ENCODE data around the gene C19orf67. TPM values are rescaled to one million over a fixed set of nuclear protein-coding genes. Genes with fewer than 3 reads are reported as not detected.

The C19orf67 gene
- total RNA-seq, 1 donor from 2014 or later = not detected

DNA sequence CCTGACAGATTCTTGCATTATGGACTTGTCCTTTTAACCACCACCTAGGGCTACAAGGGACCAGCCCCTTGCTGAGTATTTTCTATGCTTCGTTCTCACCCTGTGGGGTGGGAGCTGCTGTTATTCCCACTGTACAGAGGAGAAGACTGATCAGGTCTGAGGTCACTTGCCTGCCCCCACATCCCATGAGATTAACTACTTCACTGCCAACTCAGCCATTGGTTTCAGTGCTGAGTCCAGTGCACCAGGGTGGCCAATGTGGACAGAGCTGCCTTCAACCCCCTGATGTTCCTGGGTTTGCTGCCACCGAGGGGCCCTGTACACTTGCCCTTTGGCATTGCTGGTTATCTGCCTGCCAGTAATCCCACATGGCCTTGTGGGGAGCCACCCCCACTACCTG, 25.1 kb upstream of the C19orf67 start:
- DNase-seq (ENCODE audit: low spot score) = no peak

DNA sequence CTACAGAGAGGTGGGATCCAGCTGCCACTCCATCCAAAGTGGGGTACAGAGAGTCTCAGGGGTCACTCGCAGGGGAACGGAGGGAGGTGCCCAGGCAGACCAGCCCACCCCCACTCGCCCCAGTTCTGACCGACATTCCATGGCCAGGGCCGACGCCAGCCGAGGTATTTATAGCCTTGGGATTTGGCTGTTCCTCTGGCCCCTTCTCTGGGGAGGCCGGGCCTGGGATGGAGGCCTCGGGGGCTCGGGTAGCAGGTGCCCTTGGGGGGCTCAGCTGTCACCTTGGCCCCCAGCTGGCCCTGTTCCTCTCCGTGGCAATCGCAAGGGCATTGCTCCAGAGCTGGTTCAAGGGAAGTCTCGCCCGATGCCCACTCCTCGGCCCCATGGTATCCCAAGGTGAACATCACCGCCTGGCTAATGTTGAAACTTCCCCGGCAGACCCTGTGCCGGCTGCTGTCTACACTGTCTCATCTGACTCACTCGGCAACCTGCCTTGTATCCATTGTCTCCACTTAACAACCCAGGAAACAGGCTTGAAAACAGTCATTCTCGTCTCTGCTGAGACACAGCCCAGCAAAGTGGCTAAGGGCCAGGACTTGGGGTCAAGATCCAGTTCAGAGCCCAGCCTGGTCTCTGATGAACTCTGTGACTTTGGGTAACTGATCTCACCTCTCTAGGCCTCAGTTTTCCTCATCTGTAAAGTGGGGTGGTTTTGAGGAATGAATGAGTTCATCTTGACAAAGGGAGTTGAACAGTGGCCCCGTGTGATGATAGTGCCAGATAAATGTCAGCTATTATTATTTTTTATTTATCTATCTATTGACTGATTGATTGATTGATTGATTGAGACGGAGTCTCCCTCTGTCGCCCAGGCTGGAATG, 22.2 kb upstream of the C19orf67 start:
- no peak for DNase-seq (ENCODE audit: low spot score)

DNA sequence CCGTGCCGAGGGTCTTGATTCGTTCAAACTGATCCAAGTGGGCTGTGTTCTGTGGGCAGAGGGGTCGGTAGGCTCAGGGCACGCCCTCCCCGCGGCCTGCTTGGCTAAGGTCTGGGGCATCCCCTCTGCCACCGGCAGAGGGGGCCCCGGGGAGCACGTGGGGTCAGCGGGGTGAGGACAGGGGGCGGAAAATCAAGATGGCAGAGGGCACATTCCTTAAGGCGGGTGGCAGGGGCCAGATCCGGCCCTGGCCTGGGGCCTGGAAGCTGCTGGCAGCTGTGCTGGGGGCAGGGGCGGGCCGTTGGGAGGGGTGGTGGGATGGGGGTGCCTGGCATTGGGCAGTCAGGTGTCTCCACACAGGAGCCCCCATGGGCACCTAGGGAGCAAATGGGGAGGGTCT, 21.3 kb upstream of the C19orf67 start:
- no peak for DNase-seq (ENCODE audit: low spot score)

DNA sequence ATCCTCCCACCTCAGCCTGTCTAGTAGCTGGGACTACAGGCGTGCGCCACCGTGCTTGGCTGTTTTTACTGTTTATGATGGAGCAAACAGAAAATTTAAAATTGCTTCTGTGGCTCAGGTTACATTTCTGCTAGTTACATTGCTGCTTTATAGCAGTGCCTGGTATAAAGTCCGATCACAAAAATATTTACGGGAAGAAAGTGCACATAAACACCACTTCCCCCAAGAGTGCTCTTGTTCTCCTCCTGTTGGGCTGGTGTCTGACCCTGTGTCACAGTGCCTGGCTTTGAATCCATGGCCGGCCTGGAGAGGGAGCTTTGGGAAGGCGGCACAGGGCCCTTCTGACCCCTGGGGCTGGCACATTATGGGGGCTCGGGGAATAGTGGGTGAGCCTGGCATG, 20.1 kb upstream of the C19orf67 start:
- no peak for DNase-seq (ENCODE audit: low spot score)

DNA sequence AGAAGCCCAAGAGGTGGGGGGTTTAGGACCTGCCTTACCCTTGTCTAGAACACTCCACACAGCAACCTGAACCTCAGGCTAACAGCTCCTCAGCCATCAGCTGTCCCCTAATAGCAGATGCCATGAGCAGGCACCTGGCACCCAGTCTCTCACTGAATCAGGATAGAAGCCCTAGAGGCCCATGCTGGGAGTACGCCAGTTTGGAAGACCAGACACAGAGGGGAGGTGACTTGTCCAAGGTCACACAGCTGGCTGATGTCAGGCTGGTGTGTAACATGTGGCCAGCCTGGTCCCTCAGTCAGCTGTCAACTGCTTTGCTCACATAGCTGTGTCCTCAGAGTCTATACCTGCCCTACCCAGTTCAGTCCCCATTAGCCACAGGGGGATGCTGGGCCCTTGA, 17.7 kb upstream of the C19orf67 start:
- no peak for DNase-seq (ENCODE audit: low spot score)

DNA sequence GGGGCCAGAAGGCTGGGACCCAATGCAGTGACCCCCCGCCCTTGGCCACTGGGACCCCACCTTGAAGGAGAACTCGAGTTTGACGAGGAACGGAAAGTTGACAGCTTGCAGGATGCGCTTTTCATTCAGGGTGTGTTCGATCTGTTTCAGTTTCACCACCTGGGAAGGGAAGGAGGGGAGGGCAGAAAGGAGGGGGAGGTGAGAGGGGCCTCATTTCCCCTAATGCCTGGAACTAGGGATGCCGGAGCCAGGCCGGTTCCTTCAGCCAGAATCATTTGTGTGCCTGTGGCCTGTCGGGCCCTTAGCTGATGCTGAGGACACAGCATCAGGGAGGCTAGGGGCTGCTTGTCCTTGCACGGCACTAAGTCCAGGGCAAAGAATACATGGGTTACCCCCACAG, 17.2 kb upstream of the C19orf67 start:
- no peak for DNase-seq (ENCODE audit: low spot score)

DNA sequence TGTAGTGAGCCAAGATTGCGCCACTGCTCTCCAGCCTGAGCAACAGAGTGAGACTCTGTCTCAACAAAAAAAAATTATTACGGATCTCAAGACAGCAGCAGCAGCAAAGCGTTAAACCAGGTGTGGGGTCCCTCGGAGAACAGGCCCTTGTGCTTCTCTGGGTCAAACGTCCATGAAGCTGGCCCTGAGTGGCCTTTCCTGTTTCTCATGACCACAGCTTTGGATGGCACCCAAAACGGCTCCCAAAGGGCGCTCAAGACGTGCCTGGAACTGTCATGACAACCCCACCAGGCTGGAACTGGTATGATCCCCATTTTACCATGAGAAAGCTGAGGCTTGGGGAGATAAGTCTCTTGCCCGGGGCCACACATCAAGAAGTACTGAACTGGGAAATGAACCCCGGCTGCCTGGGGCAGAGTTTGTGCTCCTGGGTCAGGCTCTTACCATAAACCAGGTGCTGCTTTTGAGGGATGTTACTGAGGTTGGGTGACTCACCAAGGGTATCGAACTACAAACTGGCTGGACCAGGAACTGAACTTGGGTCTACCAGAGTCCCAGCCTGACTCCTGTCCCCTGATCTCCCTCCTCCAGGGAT, 16.6 kb upstream of the C19orf67 start:
- DNase-seq (ENCODE audit: low spot score) = no peak

DNA sequence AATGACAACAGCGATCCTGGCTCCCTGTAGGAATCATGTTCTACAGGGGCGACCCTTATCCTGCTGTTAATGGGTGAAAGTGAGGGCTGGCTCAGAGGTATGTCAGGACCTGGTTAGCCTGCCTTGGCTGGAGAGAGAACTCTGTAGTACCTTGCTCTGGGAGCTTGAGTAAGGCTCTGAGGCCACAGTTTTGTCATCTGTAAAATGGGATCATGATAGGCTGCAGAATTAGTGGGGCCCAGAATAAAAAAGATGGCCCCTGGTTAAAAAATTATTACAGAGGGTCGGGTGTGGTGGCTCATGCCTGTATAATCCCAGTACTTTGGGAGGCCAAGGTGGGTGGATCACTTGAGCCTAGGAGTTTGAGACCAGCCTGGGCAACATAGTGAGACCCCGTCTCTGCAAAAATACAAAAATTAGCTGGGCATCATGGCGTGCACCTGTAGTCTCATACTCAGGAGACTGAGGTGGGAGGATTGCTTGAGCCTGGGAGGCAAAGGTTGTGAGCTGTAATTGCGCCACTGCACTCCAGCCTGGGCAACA, 15.5 kb upstream of the C19orf67 start:
- no peak for DNase-seq (ENCODE audit: low spot score)

DNA sequence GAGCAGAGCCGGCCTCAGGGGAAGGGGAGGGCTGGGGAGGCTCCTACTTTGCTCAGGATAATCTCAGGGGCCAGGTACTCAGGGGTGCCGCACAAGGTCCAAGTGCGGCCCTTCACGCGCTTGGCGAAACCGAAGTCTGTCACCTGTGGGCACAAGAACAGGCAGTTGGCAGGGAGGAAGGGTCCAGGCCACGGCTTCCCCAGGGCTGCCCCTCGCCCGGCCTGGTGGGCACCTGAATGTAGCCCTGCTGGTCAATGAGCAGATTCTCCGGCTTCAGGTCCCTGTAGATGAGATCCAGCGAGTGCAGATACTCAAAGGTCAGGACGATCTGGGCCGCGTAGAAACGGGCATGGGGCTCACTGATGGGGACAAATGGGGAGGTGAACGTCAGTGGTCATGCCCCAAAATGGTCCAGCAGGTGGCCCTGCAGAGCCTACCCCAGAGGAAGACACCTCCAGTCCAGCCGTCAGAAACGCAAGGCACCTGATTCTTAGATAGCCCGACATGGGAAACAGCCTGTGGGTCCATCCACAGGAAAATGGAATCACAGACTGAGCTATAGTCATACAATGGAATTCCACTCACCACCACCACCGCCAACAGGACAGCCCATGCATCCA, 12.1 kb upstream of the C19orf67 start:
- no peak for DNase-seq (ENCODE audit: low spot score)

DNA sequence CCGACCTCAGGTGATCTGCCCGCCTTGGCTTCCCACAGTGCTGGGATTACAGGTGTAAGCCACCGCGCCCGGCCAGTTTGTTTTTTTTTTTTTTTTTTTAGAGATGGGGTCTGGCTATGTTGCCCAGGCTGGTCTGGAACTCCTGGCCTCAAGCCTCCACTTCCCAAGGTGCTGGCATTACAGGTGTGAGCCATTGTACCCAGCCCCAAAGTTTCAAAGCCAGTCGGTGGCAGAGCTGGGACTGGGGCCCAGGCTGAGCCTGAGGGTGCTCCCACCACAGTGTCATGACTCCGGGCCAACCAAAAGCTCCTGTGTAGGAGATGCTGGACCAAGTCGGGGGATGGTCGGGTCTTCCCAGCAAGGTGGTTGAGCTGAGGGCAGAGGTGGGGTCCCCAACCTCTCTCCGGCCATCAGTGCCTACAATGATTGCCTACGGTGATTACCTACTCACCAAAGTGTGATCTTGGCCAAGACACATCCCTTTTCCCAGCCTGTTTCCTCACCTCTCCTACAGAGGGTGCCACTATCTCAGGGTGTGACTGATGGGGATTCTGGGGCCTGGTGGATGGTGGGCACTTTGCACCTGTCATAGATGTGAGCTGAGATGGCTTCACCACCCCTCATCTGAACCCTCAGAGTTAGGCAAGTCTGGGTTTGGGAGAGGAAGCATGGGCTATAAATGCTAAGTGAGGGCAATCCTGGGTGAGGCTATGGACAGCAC, 10.8 kb upstream of the C19orf67 start:
- DNase-seq (ENCODE audit: low spot score) = no peak

DNA sequence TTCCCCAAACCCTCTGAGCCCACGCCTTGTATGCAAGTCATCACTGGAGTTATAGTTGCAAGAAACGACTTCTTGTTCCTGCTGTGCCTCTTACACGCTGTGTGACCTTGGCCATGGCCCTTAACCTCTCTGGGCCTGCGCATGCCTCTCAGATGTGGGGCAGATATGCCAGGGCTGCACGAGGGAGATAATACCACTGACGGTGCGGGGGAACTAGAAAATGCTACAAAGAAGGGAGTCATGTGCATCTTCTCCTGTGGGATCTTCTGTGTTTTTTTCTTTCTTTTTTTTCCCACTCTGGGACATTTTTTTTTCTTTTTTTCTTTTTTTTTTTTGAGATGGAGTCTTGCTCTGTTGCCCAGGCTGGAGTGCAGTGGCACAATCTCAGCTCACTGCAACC, 9.3 kb upstream of the C19orf67 start:
- DNase-seq (ENCODE audit: low spot score) = no peak

DNA sequence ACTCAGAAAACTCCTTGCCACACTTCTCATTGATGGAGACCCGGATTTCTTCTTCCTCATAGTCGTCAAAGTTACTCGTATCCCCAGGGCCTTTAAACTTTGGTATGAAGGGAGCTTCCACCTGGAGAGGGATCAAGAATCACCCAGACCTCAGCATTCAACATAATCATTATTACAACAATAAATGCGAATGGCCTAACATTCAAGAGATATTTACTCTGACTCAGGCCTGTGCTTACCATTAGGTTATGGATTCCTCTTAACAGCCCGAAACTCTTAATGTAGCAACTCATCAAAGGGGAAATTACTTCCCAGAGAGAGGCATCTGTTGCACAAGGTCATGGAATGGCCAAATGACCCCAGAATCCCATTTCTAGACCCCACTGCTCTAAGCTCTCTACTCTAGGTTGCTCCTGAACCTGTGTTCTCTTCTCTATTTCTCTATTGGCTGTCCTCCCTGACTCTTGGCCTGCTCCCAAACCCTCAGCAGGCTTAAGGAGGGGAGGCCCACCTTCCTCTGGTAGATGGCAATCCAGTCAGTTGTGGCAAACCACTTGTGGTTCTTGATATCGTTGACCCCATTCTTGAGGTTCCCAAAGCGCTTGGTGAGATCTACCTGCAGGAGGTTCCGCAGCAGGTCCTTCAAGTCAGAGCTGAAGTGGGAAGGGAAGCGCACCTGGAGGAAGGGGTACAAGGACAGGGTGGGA, 7.7 kb upstream of the C19orf67 start:
- DNase-seq (ENCODE audit: low spot score) = no peak

DNA sequence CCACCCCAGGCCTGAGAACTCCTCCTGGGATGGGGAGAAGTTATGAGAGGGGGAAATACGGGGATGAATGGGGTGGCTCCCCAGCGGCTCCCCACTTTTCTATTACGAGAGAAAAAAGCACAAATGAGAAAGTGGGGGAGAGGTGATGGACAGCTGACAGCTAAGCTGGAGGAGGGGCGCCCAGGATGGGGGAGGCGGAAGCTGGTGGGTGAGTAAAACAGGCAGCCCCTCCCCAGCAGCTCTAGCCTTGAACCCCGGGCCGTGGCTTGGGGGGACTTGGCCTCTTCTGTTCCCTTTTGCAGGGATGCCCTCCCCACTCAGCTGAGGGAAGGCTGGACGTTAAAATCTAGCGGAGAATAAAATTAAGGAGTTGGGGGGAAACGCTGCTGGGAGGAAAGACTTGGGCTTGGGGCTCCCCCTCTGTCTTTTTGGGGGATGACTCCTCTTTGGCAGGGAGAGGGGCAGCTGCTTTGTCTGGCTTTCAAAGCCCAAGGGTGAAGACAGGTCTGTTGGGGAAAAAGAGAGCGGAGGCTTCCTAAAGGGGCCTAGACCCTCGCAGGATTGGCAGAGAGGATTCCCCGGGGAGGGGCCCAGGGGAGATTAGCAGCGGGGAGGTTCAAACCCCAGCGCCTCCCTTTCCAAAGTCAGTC, 6.4 kb upstream of the C19orf67 start:
- DNase-seq (ENCODE audit: low spot score) = no peak

DNA sequence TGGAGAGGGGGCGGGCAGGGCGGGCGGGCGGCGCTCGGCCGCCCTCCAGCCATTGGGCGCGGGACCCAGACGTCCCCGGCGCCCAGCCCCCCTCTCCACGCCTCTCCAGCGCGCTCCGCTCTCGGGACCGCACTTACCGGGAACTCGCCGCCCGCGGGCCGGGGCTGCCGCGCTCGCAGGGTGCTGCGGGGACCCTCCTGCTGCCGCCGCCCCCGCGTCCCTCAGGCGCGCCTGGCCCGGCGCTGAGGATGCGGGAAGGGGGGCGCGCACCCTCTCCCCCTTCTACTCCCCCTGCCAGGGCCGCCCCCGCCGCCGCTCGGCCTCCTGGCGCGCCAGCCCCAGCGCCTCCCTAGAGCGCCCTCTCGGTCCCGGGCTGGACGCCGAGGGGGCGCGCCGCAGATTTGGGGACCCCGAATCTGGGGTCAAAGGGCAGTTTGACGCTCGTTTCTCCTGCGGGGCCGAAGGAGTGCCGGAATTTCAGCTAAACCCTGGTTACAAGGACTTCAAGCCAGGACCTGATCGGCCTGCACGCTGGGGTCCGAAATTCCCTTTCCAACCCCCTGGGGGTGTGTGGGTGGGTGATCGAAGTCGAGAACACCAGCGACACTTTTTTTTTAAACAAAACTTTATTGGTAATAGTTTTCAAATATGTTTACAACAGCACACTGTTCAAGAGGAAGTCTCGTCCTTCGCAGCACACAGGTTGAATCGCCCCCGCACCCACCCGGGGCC, 5.7 kb upstream of the C19orf67 start:
- DNase-seq (ENCODE audit: low spot score) = peak; percentile 81

DNA sequence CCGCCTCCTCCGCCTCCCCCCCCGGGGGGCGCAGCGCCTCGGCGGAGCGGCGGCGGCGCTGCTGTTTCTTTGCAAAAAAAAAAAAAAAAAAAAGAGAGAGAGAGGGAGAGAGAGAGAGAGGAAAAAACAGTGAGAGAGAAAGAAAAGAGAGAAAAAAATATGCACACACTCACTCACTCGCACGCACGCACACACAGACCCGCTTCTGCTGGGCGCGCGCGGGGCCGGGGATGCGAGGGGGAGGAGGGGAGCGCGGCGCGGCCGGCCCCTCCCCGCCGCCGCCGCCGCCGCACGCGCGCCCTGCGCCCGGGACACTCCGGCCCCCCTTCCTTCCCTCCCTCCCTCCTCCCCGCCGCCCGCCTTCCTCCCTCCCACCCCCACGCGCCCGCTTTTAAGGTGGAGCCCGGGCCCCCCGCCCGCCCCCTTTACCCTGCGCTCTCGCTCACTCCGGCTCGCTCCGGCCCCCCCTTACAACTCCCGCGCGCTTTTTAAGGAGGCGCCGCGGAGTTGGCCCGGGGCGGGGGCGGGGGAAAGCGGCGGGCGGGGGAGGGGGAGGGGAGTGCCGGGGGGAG, 5.0 kb upstream of the C19orf67 start, which contains the start of gene SAMD1:
TSS of gene SAMD1 (minus strand) at position 243 of the 572 bp plus-strand sequence.
- peak; percentile 90 for DNase-seq (ENCODE audit: low spot score)

DNA sequence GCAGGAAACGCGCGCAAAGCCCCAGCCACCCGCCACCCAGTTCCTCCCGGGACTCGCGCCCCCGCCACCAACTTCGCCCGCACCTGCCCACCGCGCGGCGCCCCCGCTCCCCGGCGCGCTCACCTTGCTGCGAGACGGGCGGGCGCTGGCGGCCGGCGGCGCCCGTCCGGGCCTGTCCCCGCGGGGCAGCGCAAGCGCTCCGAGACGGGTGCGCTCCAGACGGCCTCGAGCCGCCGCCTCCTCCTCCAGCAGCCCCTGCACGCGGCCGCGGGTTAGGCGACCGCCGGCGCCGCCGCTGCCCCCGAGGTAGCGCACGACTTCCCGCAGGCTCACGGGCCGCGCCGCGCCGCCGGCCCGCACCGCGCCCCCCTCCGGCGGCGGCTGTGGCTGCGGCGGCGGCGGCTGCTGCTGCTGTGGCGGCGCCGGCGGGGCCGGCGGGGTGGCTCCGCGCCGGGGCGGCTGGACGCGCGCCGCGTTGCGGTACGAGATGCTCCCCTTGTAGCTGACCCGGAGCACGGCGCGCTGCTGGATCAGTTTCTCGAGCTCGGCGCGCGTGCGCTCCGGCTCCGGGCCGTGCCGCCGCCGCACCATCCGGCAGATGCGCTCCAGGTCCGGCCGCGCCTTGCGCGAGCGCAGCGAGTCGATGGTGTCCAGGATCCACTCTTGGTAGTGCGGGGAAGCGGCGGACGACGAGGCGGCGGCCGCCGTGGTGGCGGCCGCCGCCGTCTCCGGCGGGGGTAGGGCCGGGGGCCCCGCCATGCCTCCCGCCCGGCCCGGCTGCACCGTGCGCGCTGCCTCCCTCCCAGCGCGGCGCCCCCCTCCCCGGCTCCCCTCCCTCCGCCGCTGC, 4.3 kb upstream of the C19orf67 start:
- DNase-seq (ENCODE audit: low spot score) = no peak

DNA sequence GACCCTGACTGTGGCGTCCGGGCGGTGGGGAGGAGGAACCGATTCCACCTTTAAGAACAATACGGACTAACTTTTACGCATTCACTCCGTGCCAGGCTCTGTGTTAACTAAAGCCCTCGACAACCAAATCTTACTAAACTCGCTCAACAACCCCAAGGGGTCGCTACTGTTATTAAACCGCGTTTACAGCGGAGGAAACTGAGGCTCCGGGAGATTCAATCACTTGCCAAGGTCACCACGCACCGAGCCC, 3.8 kb upstream of the C19orf67 start:
- DNase-seq (ENCODE audit: low spot score) = no peak

DNA sequence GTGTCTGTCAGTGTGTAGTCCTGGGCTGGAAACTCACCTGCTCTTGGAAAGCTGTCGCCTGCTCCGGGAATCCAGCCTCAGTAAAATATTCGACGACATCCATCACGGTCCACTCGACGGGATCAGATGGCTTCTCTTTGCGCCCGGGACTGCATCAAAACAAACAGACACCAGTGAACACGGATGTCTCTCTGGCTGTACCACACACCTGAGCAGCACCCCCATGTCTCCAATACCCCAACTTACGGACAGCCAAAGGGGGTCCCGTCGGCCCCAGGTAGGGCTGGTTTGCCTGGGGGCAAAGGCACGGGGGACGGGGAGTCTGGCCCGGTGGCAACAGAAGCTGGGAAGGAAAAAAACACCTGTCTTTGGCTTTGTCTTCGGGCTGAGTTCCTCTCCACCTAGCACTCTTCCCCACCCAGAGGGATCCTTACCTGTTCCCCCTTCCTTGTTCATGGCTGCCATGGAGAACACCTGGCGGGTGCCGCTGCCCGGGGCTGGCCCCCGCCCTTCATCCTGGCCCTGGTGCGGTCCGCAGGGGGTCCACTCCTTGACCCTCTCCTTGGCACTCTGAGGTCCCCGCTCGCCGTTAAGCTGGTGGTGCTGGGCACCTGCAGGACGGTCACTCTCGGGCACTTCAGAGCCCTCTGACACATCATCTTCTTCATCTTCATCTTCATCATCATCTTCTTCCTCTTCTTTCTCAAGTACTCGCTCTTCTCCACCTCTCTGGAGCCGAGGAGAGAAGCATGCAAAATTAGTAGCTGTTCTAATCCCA, 3.2 kb upstream of the C19orf67 start:
- DNase-seq (ENCODE audit: low spot score) = no peak

Data from ureter (tissue), 1 donor.